ENCODE results near the gene KYNU. TPM values are rescaled to one million over a fixed set of nuclear protein-coding genes. Genes with fewer than 3 reads are reported as not detected.
"Not testable (repeated sequence)": the region's sequence is repeated elsewhere in the genome, so short reads cannot be mapped to it uniquely, and the experiment has no call there.

KYNU gene
- total RNA-seq, 1 donor from 2014 or later: 1.3 TPM

DNA sequence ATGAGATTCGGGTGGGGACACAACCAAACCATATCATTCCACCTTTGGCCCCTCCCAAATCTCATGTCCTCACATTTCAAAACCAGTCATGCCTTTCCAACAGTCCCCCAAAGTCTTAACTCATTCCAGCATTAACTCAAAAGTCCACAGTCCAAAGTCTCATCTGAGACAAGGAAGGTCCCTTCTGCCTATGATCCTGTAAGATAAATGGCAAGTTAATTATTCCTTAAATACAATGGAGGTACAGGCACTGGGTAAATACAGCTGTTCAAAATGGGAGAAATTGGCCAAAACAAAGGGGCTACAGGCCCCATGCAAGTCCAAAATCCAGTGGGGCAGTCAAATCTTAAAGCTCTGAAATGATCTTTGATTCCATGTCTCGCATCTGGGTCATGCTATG is 71.3 kb downstream of the KYNU start:
- ATAC-seq (ENCODE audit: poor library complexity); DNase-seq; intact Hi-C loops (cut with DNase I): not testable (repeated sequence)

- DNase-seq; intact Hi-C loops (cut with DNase I); ATAC-seq (ENCODE audit: poor library complexity): not testable (repeated sequence)
These were observed 72.9 kb downstream of the KYNU start for GRCh38 chr2:142950323-142950722.

GRCh38 chr2:142951190-142952007 is 73.9 kb downstream of the KYNU start:
- DNase-seq: no peak
- no peak for ATAC-seq (ENCODE audit: poor library complexity)
- intact Hi-C loops (cut with DNase I): no loop called here

DNA sequence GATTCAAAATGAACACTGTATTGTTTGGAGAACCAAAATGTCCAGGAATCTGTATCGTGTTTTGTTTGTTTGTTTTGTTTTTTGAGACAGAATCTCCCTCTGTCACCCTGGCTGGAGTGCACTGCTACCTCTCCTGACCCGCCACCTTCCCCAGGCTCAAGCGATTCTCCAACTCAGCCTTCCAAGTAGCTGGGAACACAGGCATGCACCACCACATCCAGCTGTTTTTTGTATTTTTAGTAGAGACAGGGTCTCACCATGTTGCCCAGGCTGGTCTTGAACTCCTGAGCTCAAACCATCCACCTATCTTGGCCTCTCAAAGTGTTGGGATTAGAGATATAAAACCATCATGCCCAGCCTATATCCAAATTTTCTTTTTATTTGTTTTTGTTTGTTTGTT is 74.6 kb downstream of the KYNU start:
- DNase-seq (no peak), ATAC-seq (ENCODE audit: poor library complexity) (no peak)
- intact Hi-C loops (cut with DNase I): no loop called here

GRCh38 chr2:142952793-142953494 is 75.5 kb downstream of the KYNU start:
- intact Hi-C loops (cut with DNase I): no loop called here
- ATAC-seq (ENCODE audit: poor library complexity) (no peak), DNase-seq (no peak)

DNA sequence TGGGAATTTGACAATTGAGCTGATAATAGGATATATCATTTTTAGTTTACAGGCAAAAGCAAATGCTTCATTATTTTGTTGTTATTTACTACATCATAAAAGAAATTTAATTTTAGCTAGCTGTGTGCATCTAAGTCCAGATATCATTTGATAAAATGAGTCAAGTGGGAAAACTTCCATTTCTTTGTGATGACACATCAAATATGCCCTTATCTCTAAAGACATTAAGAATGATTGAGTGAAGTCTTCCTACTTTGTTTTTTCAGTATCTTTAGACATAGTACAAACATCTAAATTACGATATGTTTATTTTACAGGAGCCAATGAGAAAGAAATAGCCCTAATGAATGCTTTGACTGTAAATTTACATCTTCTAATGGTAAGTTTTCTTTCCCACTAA is 77.0 kb downstream of the KYNU start:
- intact Hi-C loops (cut with DNase I): no loop called here
- no peak for DNase-seq
- ATAC-seq (ENCODE audit: poor library complexity): no peak

GRCh38 chr2:142957144-142957543 is 79.7 kb downstream of the KYNU start:
- intact Hi-C loops (cut with DNase I): no loop called here
- no peak for ATAC-seq (ENCODE audit: poor library complexity)
- no peak for DNase-seq

- DNase-seq: no peak
- intact Hi-C loops (cut with DNase I): no loop called here
These were observed 83.7 kb downstream of the KYNU start for GRCh38 chr2:142961202-142961601.

GRCh38 chr2:142965443-142965842 is 88.0 kb downstream of the KYNU start:
- DNase-seq (no peak), ATAC-seq (ENCODE audit: poor library complexity) (no peak)
- intact Hi-C loops (cut with DNase I): no loop called here

More at GRCh38 chr2:142961202-142961601, 83.7 kb downstream of the KYNU start:
- no peak for ATAC-seq (ENCODE audit: poor library complexity)

GRCh38 chr2:142966284-142966683 is 88.8 kb downstream of the KYNU start:
- no peak for ATAC-seq (ENCODE audit: poor library complexity)
- intact Hi-C loops (cut with DNase I): no loop called here

DNA sequence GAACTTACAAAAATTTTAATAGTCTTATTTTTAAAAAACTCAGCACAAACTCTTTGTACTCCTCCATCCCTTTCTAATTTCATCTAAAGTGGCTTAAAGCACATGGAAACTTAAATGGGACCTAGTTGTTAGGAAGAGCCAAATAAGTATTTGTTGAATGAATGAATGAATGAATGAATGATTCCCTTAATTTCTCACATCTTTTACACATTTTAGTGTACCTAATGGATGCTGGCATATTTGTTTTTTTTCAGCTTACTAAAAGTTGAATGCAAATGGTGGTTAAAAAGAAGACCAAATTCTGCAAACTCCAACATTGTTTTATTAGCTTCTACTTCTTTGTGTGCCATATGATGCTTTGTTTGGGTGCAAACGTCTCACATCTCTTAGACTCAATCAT is 89.6 kb downstream of the KYNU start:
- ATAC-seq (ENCODE audit: poor library complexity) (no peak), DNase-seq (no peak)
- intact Hi-C loops (cut with DNase I): no loop called here

More at GRCh38 chr2:142966284-142966683, 88.8 kb downstream of the KYNU start:
- no peak for DNase-seq

DNA sequence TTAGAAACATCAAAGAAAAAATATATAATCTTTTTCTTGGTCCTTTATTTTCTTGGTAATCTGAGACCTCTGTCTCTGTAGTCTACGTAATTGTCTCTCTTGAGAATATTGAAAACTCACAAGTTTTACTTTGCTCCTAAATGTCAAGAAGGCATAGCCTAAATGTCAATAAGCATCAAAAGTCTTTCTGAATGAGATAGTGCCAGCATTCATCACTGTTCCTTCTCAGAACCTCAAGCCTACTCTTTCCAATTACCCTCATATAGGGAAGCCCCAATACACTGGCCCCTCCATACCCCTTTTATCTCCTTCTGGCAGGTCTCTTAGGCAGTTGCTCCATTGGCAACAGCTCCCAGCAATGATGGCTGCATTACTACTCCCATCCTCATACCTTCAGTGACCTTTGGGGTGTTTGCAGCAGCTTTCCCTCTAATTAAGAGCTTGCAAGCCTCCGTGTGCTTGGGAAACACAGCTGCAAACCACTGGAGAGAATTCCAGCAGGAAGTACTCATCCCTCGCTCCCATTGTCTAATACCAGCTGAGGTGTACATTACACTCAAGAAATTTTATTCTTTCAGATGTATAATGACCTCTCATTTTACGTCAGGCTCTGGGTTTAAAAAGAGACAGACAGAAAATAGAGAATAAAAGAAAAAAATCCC is 95.8 kb downstream of the KYNU start:
- intact Hi-C loops (cut with DNase I): no loop called here
- ATAC-seq (ENCODE audit: poor library complexity) (no peak), DNase-seq (no peak)

GRCh38 chr2:142973822-142974207 is 96.4 kb downstream of the KYNU start:
- DNase-seq (no peak), ATAC-seq (ENCODE audit: poor library complexity) (no peak)
- intact Hi-C loops (cut with DNase I): no loop called here

- intact Hi-C loops (cut with DNase I): no loop called here
- ATAC-seq (ENCODE audit: poor library complexity) (no peak), DNase-seq (no peak)
These were observed 97.0 kb downstream of the KYNU start for GRCh38 chr2:142974288-142975024.

- DNase-seq: no peak
- no peak for ATAC-seq (ENCODE audit: poor library complexity)
- intact Hi-C loops (cut with DNase I): no loop called here
These were observed 97.8 kb downstream of the KYNU start for GRCh38 chr2:142975239-142975638.

DNA sequence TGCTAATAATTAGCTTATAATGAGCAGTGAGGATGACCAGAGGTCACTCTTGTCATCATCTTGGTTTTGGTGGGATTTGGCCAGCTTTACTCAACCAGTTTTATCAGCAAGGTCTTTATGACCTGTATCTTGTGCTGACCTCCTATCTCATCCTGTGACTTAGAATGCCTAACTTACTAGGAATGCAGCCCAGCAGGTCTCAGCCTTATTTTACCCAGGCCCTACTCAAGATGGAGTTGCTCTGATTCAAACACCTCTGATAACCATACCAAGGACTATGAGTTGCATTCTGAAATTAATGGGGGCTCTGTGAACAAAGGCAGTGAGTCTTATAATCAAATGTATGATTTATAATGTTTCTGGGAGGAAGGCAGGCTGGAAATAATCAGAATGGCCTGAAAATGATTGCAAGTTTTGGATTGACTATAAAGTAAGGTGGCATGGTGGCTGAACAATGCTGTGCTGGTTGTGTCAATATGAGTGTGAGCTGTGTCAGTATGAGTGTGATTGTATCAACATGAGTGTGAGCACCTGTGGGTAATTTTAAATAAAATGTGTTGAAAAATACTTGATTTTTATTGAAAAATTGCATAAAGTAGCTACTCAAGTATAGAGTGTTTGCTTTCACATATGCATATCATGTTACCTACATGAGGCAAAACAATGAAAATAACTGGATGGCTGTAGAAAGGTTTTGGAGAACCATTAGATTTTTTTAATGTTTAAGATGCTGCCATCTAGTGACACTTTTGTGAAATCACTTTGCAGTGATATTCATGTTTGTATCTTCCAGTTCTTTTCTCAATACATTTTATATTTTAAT is 103.0 kb downstream of the KYNU start:
- intact Hi-C loops (cut with DNase I): no loop called here
- ATAC-seq (ENCODE audit: poor library complexity): no peak
- DNase-seq: no peak

- intact Hi-C loops (cut with DNase I): no loop called here
- ATAC-seq (ENCODE audit: poor library complexity) (no peak), DNase-seq (no peak)
These were observed 103.6 kb downstream of the KYNU start for GRCh38 chr2:142981069-142981378.

DNA sequence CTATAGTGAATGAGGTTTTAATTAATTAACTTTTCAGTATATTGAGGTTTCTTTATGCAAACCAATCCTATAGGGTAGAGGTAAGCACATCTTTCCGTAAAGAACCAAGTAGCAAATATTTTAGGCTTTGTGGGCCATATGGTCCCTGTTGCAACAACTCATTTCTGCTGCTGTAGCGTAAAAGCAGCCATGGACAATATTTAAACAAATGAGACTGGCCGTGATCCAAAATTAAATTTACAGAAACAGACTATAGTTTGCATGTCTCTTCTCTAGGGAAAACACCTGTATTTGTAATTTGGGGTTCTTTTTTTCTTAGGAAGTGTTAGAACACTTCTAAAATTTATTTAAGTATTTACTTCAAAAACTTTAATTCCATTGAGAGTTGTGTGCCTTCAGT is 104.3 kb downstream of the KYNU start:
- no peak for DNase-seq
- no peak for ATAC-seq (ENCODE audit: poor library complexity)
- intact Hi-C loops (cut with DNase I): no loop called here
